H9 (cell line): ENCODE results near the gene GRID2. TPM values are rescaled to one million over a fixed set of nuclear protein-coding genes. Genes with fewer than 3 reads are reported as not detected.

Experiments
- DNase-seq: peaks from one replicate; pipeline ENCODE4 v3.0.0-alpha.2; 2017
- H2AFZ ChIP-seq: one replicate; pipeline ENCODE4 v1.6.1; 2013; ENCODE audit warnings: mild to moderate bottlenecking, low read length, control low read depth, moderate library complexity
- H2AK5ac ChIP-seq: 2 replicates; pipeline ENCODE4 v1.6.1; 2013; ENCODE audit warnings: low read length, control low read depth, mixed read lengths; ENCODE audit not compliant: insufficient read length
- H2BK120ac ChIP-seq: one replicate; pipeline ENCODE4 v1.6.1; 2013; ENCODE audit warnings: low read depth, mild to moderate bottlenecking, low read length, control low read depth, inconsistent platforms; ENCODE audit not compliant: poor library complexity, severe bottlenecking
- H2BK12ac ChIP-seq: 2 replicates; pipeline ENCODE4 v1.6.1; 2013; ENCODE audit warnings: low read length, control low read depth, mixed read lengths, low read depth; ENCODE audit not compliant: insufficient read length
- H2BK15ac ChIP-seq: 2 replicates; pipeline ENCODE4 v1.6.1; 2013; ENCODE audit warnings: low read depth, low read length, control low read depth
- H2BK20ac ChIP-seq: one replicate; pipeline ENCODE4 v1.6.1; 2013; ENCODE audit warnings: low read depth, mild to moderate bottlenecking, low read length, control low read depth, inconsistent platforms; ENCODE audit not compliant: poor library complexity, severe bottlenecking
- H2BK5ac ChIP-seq: 2 replicates; pipeline ENCODE4 v1.6.1; 2013; ENCODE audit warnings: low read length, control low read depth, mixed read lengths; ENCODE audit not compliant: insufficient read length
- H3K14ac ChIP-seq: 2 replicates; pipeline ENCODE4 v1.6.1; 2013; ENCODE audit warnings: low read length, control low read depth; ENCODE audit not compliant: insufficient read depth
- H3K18ac ChIP-seq: 2 replicates; pipeline ENCODE4 v1.6.1; 2013; ENCODE audit warnings: low read depth, mild to moderate bottlenecking, mixed read lengths, low read length, control low read depth; ENCODE audit not compliant: insufficient read length
- H3K23ac ChIP-seq: 2 replicates; pipeline ENCODE4 v1.6.1; 2013; ENCODE audit warnings: low read length, control low read depth, mixed read lengths, low read depth; ENCODE audit not compliant: insufficient read length
- H3K23me2 ChIP-seq: 2 replicates; pipeline ENCODE4 v1.6.1; 2013; ENCODE audit warnings: low read depth, mild to moderate bottlenecking, mixed read lengths, low read length, control low read depth; ENCODE audit not compliant: insufficient read length, poor library complexity, severe bottlenecking
- H3K27ac ChIP-seq: 2 replicates; pipeline ENCODE4 v1.5.1; 2013; ENCODE audit warnings: low read length, control low read depth, mixed read lengths, low read depth; ENCODE audit not compliant: insufficient read length
- H3K27me3 ChIP-seq: 2 replicates; pipeline ENCODE4 v1.6.1; 2013; ENCODE audit warnings: low read length, control low read depth, inconsistent platforms; ENCODE audit not compliant: insufficient read depth
- H3K4ac ChIP-seq: 2 replicates; pipeline ENCODE4 v1.6.1; 2013; ENCODE audit warnings: low read depth, mild to moderate bottlenecking, control low read depth, inconsistent platforms, low read length, moderate library complexity
- H3K4me1 ChIP-seq: 2 replicates; pipeline ENCODE4 v1.6.1; 2013; ENCODE audit warnings: low read length, control low read depth, inconsistent platforms; ENCODE audit not compliant: insufficient read depth
- H3K4me2 ChIP-seq: 2 replicates; pipeline ENCODE4 v1.6.1; 2013; ENCODE audit warnings: low read length, control low read depth, mixed read lengths; ENCODE audit not compliant: insufficient read length, insufficient read depth
- H3K56ac ChIP-seq: 2 replicates; pipeline ENCODE4 v1.6.1; 2013; ENCODE audit warnings: low read depth, mild to moderate bottlenecking, mixed read lengths, low read length, control low read depth; ENCODE audit not compliant: insufficient read length
- H3K79me1 ChIP-seq: 2 replicates; pipeline ENCODE4 v1.6.1; 2013; ENCODE audit warnings: low read depth, mild to moderate bottlenecking, moderate library complexity, low read length, control low read depth, inconsistent platforms; ENCODE audit not compliant: insufficient read depth, poor library complexity, severe bottlenecking
- H3K79me2 ChIP-seq: 2 replicates; pipeline ENCODE4 v1.6.1; 2013; ENCODE audit warnings: low read length, control low read depth, inconsistent platforms; ENCODE audit not compliant: insufficient read depth
- H3K9ac ChIP-seq: 2 replicates; pipeline ENCODE4 v1.6.1; 2013; ENCODE audit warnings: low read length, control low read depth, mixed read lengths; ENCODE audit not compliant: insufficient read length; ENCODE audit errors: extremely low read depth
- H3K9me3 ChIP-seq: one replicate; pipeline ENCODE4 v1.6.1; 2013; ENCODE audit warnings: low read depth, low read length, inconsistent platforms; ENCODE audit not compliant: control insufficient read depth
- H3T11ph ChIP-seq: one replicate; pipeline ENCODE4 v1.6.1; 2013; ENCODE audit warnings: mild to moderate bottlenecking, low read length, control low read depth, inconsistent platforms
- H4K20me1 ChIP-seq: one replicate; pipeline ENCODE4 v1.6.1; 2013; ENCODE audit not compliant: control insufficient read depth, insufficient read length, insufficient read depth
- H4K5ac ChIP-seq: 2 replicates; pipeline ENCODE4 v1.6.1; 2013; ENCODE audit warnings: low read depth, mild to moderate bottlenecking, mixed read lengths, low read length, control low read depth; ENCODE audit not compliant: insufficient read length
- H4K8ac ChIP-seq: replicated peaks from 2 replicates; pipeline ENCODE4 v1.6.1; 2013; ENCODE audit warnings: low read length, control low read depth, mixed read lengths, low read depth; ENCODE audit not compliant: insufficient read length
- H4K91ac ChIP-seq: 2 replicates; pipeline ENCODE4 v1.6.1; 2013; ENCODE audit warnings: low read depth, mild to moderate bottlenecking, moderate library complexity, mixed read lengths, low read length, control low read depth; ENCODE audit not compliant: insufficient read length
- H3K27ac Mint-ChIP-seq, 3 experiments: 2 replicates in 2 of 3; 3 replicates in 1 of 3; pipeline ENCODE4 v1.8.0; 2020 to 2021; ENCODE audit warnings: mixed read lengths in 3 of 3, mild to moderate bottlenecking in 1 of 3, moderate library complexity in 1 of 3
- H3K27me3 Mint-ChIP-seq: 2 replicates; pipeline ENCODE4 v1.8.0; 2021; ENCODE audit warnings: low read depth, mild to moderate bottlenecking, moderate library complexity, mixed read lengths
- H3K36me3 Mint-ChIP-seq, 3 experiments: 2 replicates in 2 of 3; 3 replicates in 1 of 3; pipeline ENCODE4 v1.8.0; 2020 to 2021; ENCODE audit warnings: low read depth in 3 of 3, mixed read lengths in 3 of 3; ENCODE audit not compliant: insufficient read depth in 1 of 3
- H3K4me1 Mint-ChIP-seq, 2 experiments: 2 replicates each; pipeline ENCODE4 v1.8.0; 2020; ENCODE audit warnings: mixed read lengths in 2 of 2
- H3K4me3 Mint-ChIP-seq, 2 experiments: 2 replicates in 1 of 2; 3 replicates in 1 of 2; pipeline ENCODE4 v1.8.0; 2020 to 2021; ENCODE audit warnings: mild to moderate bottlenecking in 2 of 2, mixed read lengths in 2 of 2, moderate library complexity in 1 of 2
- H3K9me3 Mint-ChIP-seq, 2 experiments: 2 replicates in 1 of 2; 3 replicates in 1 of 2; pipeline ENCODE4 v1.8.0; 2020; ENCODE audit warnings: mild to moderate bottlenecking in 2 of 2, mixed read lengths in 2 of 2, moderate library complexity in 1 of 2
- WGBS: extraction: QIAGEN DNeasy Blood & Tissue Kit; methylation state at CpG from one replicate; pipeline ENCODE4 v1.1.7; 2013; ENCODE audit warnings: missing lambda C conversion rate, low lambda C conversion rate, mixed read lengths; ENCODE audit not compliant: insufficient read length; ENCODE audit errors: extremely low coverage; 5-methylcytosine and 5-hydroxymethylcytosine counted together
- total RNA-seq: library from RNA; stranded (reverse); gene quantifications from 2 replicates; pipeline ENCODE4 v1.2.1, GENCODE V29; 2021
- TF ChIP-seq, protein P1 (sequence below): fragments of 200-600 bp; sonication (generic); conservative IDR thresholded peaks from 3 replicates; pipeline ENCODE4 v1.8.0; 2021; ENCODE audit warnings: antibody characterized with exemption, mild to moderate bottlenecking

The GRID2 gene
- total RNA-seq, 1 experiment from 2014 or later, result 21.8 TPM

DNA sequence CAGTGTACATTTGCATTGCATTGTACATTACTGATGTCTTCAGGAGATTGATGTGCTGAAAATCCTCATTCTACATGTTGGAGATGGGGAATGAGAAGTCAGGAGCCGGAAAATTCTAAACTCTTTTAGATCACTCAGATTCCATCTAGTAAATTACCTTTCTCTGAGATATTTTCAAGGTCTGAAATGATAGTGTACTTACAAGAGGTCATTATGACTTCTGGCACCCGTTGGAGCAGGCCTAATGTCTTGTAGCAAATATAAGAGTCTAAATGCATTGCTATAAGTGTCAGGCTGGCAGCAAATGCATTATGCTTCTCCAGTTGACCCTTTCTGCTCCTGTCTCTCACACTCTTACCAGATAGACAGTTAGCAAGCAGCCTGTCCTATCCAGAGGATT is 692.8 kb downstream of the GRID2 start:
- no peaks in the 10 kb centered on the region for H3K9me3 Mint-ChIP-seq
- H4K91ac ChIP-seq, result no peak overlapping the region
- no peaks in the 10 kb centered on the region for H3K4me1 ChIP-seq
- H3K79me1 ChIP-seq, result no peaks in the 10 kb centered on the region
- no peak overlapping the region for H2BK120ac ChIP-seq
- no peaks in the 10 kb centered on the region for H3K27me3 Mint-ChIP-seq
- H2BK15ac ChIP-seq, result no peak overlapping the region
- TF ChIP-seq, protein P1, sequence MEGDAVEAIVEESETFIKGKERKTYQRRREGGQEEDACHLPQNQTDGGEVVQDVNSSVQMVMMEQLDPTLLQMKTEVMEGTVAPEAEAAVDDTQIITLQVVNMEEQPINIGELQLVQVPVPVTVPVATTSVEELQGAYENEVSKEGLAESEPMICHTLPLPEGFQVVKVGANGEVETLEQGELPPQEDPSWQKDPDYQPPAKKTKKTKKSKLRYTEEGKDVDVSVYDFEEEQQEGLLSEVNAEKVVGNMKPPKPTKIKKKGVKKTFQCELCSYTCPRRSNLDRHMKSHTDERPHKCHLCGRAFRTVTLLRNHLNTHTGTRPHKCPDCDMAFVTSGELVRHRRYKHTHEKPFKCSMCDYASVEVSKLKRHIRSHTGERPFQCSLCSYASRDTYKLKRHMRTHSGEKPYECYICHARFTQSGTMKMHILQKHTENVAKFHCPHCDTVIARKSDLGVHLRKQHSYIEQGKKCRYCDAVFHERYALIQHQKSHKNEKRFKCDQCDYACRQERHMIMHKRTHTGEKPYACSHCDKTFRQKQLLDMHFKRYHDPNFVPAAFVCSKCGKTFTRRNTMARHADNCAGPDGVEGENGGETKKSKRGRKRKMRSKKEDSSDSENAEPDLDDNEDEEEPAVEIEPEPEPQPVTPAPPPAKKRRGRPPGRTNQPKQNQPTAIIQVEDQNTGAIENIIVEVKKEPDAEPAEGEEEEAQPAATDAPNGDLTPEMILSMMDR, result no peak
- WGBS, result no CpG with 5 or more reads among the region's 2 CpGs
- no peak overlapping the region for H3K4ac ChIP-seq
- H3K18ac ChIP-seq, result no peak overlapping the region
- no peak overlapping the region for H3K23ac ChIP-seq
- H3K4me2 ChIP-seq, result no peak overlapping the region
- H3K4me1 Mint-ChIP-seq, result no peaks in the 10 kb centered on the region
- H3K79me2 ChIP-seq, result no peaks in the 10 kb centered on the region
- H3K9ac ChIP-seq, result no peak overlapping the region
- no peaks in the 10 kb centered on the region for H3K9me3 ChIP-seq
- H3K27ac Mint-ChIP-seq, result no peak overlapping the region
- no peak for DNase-seq
- H2AFZ ChIP-seq, result no peak overlapping the region
- no peak overlapping the region for H2BK5ac ChIP-seq
- H3K36me3 Mint-ChIP-seq, result no peaks in the 10 kb centered on the region
- H2AK5ac ChIP-seq, result no peak overlapping the region
- no peak overlapping the region for H3K4me3 Mint-ChIP-seq
- H3K27me3 ChIP-seq, result no peaks in the 10 kb centered on the region
- H2BK20ac ChIP-seq, result no peak overlapping the region
- no peaks in the 10 kb centered on the region for H3K23me2 ChIP-seq
- no peak overlapping the region for H3K56ac ChIP-seq
- no peaks in the 10 kb centered on the region for H4K20me1 ChIP-seq
- no peak overlapping the region for H3K14ac ChIP-seq
- H3T11ph ChIP-seq, result no peak overlapping the region
- H4K5ac ChIP-seq, result no peak overlapping the region
- no peak overlapping the region for H2BK12ac ChIP-seq
- no peak overlapping the region for H4K8ac ChIP-seq
- no peak overlapping the region for H3K27ac ChIP-seq
